Measurements from ENCODE around the gene KRT72.

- no peak for TF ChIP-seq CTCF (optimal IDR thresholded peaks at IDR 0.05 in 1 of 3, IDR thresholded peaks at IDR 0.05 in 1 of 3, conservative IDR thresholded peaks at IDR 0.05 in 1 of 3; ENCODE audit: extremely low read depth in 1 of 3, insufficient read depth in 2 of 3, low read length in 3 of 3)
- TF ChIP-seq EZH2 (IDR thresholded peaks at IDR 0.05; ENCODE audit: low read length): no peak
Measured at GRCh38 chr12:52629281-52630007, 28.2 kb upstream of the KRT72 start.

Data from keratinocyte (primary cell).